ENCODE results near the gene BDNF.

BDNF gene

GRCh38 chr11:27623945-27624523, 76.2 kb downstream of the BDNF start:
- DNase-seq: no peak

GRCh38 chr11:27622541-27623300, 77.5 kb downstream of the BDNF start:
- DNase-seq: no peak

GRCh38 chr11:27621405-27622161, 78.7 kb downstream of the BDNF start:
- no peak for DNase-seq

- DNase-seq: no peak
These were observed 80.4 kb downstream of the BDNF start for GRCh38 chr11:27619763-27620335.

GRCh38 chr11:27619039-27619574, 81.1 kb downstream of the BDNF start:
- no peak for DNase-seq

- DNase-seq: no peak
These were observed 81.9 kb downstream of the BDNF start for GRCh38 chr11:27618281-27618915.

GRCh38 chr11:27616711-27617110, 83.5 kb downstream of the BDNF start:
- DNase-seq: no peak

- DNase-seq: no peak
These were observed 84.4 kb downstream of the BDNF start for GRCh38 chr11:27615833-27616232.

GRCh38 chr11:27614092-27614491, 86.2 kb downstream of the BDNF start:
- DNase-seq: no peak

GRCh38 chr11:27612932-27613880, 87.0 kb downstream of the BDNF start:
- no peak for DNase-seq

GRCh38 chr11:27611947-27612455, 88.3 kb downstream of the BDNF start:
- no peak for DNase-seq

- no peak for DNase-seq
These were observed 88.9 kb downstream of the BDNF start for GRCh38 chr11:27611390-27611789.

- DNase-seq: no peak
These were observed 89.3 kb downstream of the BDNF start for GRCh38 chr11:27610946-27611345.

- no peak for DNase-seq
These were observed 90.0 kb downstream of the BDNF start for GRCh38 chr11:27610280-27610679.

- DNase-seq: no peak
These were observed 91.3 kb downstream of the BDNF start for GRCh38 chr11:27608951-27609350.

GRCh38 chr11:27605422-27605821, 94.8 kb downstream of the BDNF start:
- no peak for DNase-seq
